Stimulated activated CD4-positive, alpha-beta T cell treated with anti-CD3 and anti-CD28 coated beads, Interleukin-4, amount 100 ng/mL, for 48 hours (primary cell): ENCODE results near the gene EDIL3.
"Not testable (repeated sequence)": the region's sequence is repeated elsewhere in the genome, so short reads cannot be mapped to it uniquely, and the experiment has no call there.

Experiments
- DNase-seq, 2 donors: peaks; one replicate each; pipeline ENCODE4 v3.0.0-alpha.2; 2020; ENCODE audit warnings: low read depth in 2 of 2

The EDIL3 gene

DNA sequence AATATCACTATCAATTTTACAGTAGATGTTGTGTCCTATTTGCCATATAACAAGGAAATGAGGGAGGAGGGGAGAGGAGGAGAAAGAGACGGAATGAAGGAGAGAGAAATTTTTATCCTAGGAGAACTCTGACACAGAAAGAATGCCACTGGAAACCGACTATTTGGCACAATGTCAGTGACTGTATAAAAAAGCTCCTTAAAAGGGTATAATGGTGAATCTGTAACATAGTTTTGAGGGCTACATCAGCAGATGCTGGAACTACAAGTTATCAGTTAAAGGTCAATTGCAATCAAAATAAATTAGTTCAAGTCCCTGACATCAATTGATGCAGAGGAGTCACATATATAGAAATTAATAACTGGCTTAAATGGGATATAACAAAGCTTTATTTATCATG is 5.7 kb downstream of the EDIL3 start:
- no peak for DNase-seq

DNA sequence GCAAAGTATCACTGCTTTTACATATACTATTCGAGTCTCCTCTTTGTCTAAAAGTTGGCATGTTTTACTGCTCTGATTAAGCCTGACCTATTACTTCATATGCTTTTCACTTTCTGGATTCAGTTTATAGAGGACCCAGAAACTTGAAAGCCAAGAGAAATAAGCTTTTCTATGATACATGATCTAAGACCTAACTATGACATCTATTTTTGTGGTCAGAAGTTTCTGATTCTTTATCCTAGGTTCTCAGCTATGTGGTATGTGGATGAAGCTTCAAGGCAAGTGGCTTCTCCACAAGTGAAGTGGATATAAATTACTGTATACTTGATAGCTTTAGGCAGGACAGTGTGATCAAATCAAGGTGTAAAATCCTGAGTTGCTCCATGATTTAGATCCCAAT is 6.3 kb downstream of the EDIL3 start:
- DNase-seq, result no peak

GRCh38 chr5:84376346-84376745 is 8.3 kb downstream of the EDIL3 start:
- no peak for DNase-seq

DNA sequence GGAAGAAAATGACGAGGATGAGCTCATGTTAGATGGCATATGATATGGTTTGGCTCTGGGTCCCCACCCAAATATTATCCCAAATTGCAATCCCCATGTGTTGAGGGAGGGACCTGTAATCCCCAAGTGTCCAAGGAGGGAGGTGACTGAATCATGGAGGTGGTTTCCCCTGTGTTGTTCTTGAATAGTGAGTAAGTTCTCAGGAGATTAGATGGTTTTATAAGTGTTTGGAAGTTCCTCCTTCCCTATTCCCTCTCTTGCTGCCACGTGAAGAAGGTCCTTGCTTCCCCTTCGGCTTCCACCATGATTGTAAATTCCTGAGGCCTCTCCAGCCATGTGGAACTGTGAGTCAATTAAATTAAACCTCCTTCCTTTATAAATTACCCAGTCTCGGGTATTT is 10.1 kb downstream of the EDIL3 start:
- DNase-seq, result no peak

GRCh38 chr5:84373506-84373905 is 11.2 kb downstream of the EDIL3 start:
- no peak for DNase-seq

DNA sequence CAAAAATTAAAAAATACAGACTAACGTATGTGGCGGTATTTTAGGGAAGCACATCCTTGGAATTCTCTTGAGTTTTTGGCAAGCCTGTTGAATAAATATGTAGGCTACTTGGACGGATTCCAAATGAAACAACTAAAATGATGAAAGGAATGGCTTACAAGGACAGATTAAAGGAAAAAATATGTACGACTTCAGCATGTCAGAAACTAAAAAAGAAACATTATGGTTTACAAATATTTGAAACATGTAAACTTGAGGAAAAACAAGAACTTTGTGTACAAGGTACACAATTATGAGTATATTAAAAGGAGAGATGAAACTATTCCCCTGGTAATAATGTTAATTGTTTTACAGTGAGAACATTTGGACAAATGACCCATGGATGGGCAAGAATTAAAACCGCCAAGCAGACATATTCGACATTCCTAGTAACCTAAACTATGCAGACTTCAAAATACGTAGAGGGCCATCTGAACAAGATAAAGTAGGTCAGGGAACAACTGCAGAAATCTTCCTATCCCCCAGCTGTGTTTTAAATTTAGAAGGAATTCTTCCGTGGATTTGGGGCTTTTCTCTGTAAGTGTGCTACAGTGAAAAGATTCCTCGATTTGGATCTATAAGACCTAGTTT is 12.5 kb downstream of the EDIL3 start:
- no peak for DNase-seq

- no peak for DNase-seq
These were observed 14.5 kb downstream of the EDIL3 start for GRCh38 chr5:84370176-84370575.

GRCh38 chr5:84364043-84364442 is 20.6 kb downstream of the EDIL3 start:
- no peak for DNase-seq

DNA sequence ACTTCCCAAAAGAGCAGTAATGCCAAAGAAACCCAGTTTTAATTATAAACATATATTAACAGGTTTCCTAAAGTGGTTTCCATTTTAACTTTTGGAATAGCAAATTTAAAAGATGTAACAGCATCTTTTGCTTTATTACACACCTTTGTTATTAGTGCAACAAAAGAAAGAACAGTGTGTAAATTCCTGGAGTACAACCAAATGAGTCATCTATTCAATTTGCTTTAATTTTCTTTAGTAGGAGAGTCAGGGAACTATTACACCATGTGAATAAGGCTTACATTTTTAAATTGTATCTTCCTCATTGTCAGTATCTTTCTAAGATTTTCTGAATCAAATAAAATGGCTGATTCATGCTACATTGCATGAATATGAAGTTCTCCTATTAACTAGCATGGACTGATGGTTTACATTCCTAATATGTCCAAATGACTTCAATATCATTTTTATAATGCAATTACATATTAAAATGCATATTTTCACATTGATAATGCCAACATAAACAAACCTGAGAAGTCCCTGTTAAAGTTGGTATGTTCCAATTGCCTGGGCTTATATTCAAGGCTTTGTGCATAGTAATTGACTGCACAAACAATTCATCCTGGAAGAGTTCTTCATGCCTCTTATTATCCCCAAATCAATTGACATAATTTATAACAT is 22.5 kb downstream of the EDIL3 start:
- no peak for DNase-seq

GRCh38 chr5:84361572-84361971 is 23.1 kb downstream of the EDIL3 start:
- no peak for DNase-seq

- no peak for DNase-seq
These were observed 24.6 kb downstream of the EDIL3 start for GRCh38 chr5:84360056-84360455.

- DNase-seq, result no peak
These were observed 30.6 kb downstream of the EDIL3 start for GRCh38 chr5:84354101-84354500.

GRCh38 chr5:84344788-84345187 is 39.9 kb downstream of the EDIL3 start:
- no peak for DNase-seq

GRCh38 chr5:84343171-84343570 is 41.5 kb downstream of the EDIL3 start:
- no peak for DNase-seq

DNA sequence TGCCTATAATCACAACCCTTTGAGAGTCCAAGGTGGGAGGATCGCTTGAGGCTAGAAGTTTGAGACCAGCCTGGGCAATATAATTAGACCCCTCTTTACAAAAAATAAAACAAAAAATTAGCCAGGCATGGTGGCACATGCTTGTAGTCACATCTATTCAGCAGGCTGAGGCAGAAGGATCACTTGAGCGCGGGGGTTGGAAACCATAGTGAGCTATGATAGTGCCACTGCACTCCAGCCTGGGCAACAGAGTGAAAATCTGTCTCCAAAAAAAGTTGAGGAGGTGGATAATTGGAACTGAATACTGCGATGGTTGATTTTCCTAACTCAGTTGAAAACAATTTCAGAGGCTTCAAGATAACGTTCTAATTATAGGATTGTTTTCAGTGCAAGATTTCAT is 52.6 kb downstream of the EDIL3 start:
- DNase-seq, result no peak

DNA sequence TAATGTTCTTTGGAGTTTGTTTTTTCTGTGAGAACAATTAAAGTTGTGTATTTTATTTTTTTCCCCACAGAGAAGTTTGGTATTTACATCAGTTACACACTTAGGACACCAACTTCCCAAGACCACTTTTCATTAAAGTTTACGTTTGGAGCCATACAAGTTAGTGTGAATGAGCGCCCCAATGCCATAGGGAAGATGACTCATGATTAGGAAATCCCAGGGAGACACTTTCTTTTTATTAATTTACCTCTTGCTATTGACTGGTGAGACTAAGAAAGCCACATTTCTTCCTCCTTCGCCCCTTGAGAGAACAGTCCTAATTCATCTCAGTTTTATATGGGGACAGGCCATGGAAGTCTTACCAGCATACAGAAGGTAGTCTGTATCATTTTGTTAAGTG is 57.1 kb downstream of the EDIL3 start:
- DNase-seq, result no peak

DNA sequence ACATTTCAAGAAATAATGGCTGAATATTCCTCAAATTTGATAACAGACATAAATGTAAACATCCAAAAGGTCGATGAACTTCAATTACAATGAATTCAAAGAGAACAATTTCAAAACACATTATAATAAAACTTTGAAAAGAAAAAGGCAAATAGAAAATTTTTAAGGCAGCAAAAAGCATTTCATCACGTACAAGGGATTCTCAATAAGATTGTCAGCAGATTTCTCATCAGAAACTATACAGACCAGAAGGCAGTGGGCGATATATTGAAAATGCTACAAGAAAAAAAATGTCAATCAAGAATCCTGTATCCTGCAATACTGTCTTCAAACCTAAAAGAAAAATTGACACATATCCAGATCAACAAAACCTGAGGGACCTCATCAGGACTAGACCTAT is 62.0 kb downstream of the EDIL3 start:
- no peak for DNase-seq

DNA sequence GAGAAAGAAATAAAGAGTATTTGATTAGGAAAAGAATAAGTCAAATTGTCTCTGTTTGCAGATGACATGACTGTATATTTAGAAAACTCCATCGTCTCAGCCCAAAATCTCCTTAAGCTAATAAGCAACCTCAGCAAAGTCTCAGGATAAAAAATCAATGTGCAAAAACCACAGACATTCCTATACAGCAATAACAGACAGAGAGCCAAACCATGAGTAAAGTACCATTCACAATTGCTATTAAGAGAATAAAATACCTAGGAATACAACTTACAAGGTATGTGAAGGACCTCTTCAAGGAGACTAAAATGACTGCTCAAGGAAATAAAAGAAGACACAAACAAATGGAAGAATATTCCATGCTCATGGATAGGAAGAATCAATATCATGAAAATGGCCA is 66.9 kb downstream of the EDIL3 start:
- DNase-seq, result not testable (repeated sequence)

GRCh38 chr5:84312280-84312679 is 72.4 kb downstream of the EDIL3 start:
- DNase-seq, result not testable (repeated sequence)

- not testable (repeated sequence) for DNase-seq
These were observed 74.8 kb downstream of the EDIL3 start for GRCh38 chr5:84309850-84310249.

DNA sequence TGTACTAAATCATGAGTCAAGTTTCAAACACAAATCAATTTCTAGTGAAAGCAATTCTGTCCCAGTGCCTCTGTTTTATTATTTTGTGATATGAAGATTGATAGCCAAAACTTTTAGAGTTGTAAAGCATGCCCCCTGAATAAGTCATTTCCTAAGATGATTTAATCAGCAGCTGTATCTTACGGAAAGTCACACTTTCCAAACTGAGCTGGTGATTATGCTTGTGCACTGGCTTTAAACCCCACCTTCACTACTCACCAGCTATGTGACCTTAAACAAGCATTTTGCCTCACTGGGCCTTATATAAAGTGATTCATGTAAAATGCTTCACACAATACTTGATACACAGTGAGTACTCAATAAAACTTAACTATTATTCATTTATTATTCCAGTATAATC is 78.1 kb downstream of the EDIL3 start:
- no peak for DNase-seq

DNA sequence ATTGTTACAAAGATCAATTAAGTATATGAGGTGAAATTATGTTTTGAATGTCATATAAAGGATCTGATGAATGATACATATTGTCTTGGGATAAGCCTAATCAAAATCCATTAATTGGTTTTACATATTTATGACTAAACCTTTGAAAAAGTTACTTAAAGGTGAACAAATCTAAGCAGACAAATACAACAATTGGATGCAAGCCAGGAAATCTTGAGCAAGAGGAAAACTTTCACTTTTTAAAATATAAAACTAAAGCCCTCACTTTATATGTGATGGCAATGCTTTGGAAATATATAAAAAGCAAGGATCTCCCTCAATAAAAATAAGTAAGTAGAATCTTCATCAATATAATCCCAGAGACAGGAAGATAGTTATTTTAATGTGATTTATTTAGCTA is 80.1 kb downstream of the EDIL3 start:
- no peak for DNase-seq

GRCh38 chr5:84303315-84303714 is 81.4 kb downstream of the EDIL3 start:
- no peak for DNase-seq

DNA sequence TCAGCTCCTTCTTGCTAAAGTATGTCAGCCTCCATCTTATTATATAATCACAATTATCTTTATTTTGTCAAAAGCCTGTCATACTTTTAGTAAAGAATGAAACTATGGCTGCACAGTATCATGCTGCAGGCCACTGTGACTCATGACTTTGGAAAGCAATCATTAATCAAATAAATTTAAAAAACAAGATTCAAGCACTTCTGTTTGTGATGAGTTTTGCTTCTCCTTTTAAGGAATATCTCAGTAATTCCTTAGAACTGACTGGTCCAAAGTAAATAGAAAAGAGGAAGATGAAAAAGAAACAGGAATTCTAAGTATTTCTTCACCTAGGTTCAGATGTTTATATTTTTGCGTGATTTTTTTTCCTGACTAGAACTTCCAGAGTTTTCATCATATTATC is 83.1 kb downstream of the EDIL3 start:
- no peak for DNase-seq
